Panc1 (cell line): ENCODE data around the gene WWOX.

Source experiments
- TF ChIP-seq, protein P1 (sequence below), 2 experiments: IDR thresholded peaks; 2 replicates each; pipeline ENCODE4 v1.6.1; 2011 to 2012; ENCODE audit warnings: low read depth in 2 of 2, control low read depth in 1 of 2, low read length in 1 of 2, mild to moderate bottlenecking in 1 of 2, moderate library complexity in 1 of 2; ENCODE audit not compliant: insufficient read depth in 1 of 2
- TF ChIP-seq, protein P2 (sequence below): fragments of 450-650 bp; IDR thresholded peaks from 2 replicates; pipeline ENCODE4 v1.5.1; 2017; ENCODE audit warnings: mild to moderate bottlenecking

DNA sequence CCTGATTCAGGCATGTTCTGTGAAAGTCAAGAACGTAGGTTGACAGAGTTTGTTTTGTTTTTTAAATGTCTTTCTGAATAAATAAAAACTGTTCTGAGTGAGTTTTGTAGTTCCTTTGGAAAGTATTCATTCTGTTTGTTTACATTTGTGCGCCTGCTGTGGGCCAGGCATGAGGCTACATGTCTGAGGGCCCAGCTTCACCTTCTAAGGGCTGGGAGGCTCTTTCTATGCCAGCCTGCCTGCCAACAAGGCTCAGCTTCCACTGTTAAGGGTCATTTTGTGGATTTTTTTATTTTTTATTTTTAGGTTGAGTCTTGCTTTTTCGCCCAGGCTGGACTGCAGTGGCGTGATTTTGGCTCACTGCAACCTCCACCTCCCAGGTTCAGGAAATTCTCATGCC is 6.1 kb downstream of the WWOX start:
- TF ChIP-seq, protein P1, sequence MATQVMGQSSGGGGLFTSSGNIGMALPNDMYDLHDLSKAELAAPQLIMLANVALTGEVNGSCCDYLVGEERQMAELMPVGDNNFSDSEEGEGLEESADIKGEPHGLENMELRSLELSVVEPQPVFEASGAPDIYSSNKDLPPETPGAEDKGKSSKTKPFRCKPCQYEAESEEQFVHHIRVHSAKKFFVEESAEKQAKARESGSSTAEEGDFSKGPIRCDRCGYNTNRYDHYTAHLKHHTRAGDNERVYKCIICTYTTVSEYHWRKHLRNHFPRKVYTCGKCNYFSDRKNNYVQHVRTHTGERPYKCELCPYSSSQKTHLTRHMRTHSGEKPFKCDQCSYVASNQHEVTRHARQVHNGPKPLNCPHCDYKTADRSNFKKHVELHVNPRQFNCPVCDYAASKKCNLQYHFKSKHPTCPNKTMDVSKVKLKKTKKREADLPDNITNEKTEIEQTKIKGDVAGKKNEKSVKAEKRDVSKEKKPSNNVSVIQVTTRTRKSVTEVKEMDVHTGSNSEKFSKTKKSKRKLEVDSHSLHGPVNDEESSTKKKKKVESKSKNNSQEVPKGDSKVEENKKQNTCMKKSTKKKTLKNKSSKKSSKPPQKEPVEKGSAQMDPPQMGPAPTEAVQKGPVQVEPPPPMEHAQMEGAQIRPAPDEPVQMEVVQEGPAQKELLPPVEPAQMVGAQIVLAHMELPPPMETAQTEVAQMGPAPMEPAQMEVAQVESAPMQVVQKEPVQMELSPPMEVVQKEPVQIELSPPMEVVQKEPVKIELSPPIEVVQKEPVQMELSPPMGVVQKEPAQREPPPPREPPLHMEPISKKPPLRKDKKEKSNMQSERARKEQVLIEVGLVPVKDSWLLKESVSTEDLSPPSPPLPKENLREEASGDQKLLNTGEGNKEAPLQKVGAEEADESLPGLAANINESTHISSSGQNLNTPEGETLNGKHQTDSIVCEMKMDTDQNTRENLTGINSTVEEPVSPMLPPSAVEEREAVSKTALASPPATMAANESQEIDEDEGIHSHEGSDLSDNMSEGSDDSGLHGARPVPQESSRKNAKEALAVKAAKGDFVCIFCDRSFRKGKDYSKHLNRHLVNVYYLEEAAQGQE (IDR thresholded peaks at IDR 0.05; ENCODE audit: insufficient read depth in 1 of 2, low read depth in 2 of 2, low read length in 1 of 2) = no peak
- TF ChIP-seq, protein P2, sequence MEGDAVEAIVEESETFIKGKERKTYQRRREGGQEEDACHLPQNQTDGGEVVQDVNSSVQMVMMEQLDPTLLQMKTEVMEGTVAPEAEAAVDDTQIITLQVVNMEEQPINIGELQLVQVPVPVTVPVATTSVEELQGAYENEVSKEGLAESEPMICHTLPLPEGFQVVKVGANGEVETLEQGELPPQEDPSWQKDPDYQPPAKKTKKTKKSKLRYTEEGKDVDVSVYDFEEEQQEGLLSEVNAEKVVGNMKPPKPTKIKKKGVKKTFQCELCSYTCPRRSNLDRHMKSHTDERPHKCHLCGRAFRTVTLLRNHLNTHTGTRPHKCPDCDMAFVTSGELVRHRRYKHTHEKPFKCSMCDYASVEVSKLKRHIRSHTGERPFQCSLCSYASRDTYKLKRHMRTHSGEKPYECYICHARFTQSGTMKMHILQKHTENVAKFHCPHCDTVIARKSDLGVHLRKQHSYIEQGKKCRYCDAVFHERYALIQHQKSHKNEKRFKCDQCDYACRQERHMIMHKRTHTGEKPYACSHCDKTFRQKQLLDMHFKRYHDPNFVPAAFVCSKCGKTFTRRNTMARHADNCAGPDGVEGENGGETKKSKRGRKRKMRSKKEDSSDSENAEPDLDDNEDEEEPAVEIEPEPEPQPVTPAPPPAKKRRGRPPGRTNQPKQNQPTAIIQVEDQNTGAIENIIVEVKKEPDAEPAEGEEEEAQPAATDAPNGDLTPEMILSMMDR = no peak
